Cardiac fibroblast (primary cell): Measurements from ENCODE around the gene ROBO1.

ENCODE experiments used
- DNase-seq, 2 donors: peaks; one replicate each; pipeline versions ENCODE4 v3.0.0 to v3.0.0-alpha.2; 2010; ENCODE audit warnings: low read depth in 2 of 2
- H3K4me3 ChIP-seq, 2 donors: replicated peaks in 1 of 2; 1 replicate in 1 of 2; 2 replicates in 1 of 2; pipeline ENCODE4 v1.5.1; 2011; ENCODE audit warnings: low read depth in 2 of 2, low read length in 2 of 2, mild to moderate bottlenecking in 2 of 2, moderate library complexity in 1 of 2
- CTCF ChIP-seq: IDR thresholded peaks from one replicate; pipeline ENCODE4 v1.5.1; 2011; ENCODE audit warnings: low read depth, mild to moderate bottlenecking, low read length, inconsistent platforms

The ROBO1 gene

GRCh38 chr3:78911394-78911793 is 856.4 kb downstream of the ROBO1 start:
- DNase-seq = no peak
- H3K4me3 ChIP-seq = no peak overlapping the region
- no peak for TF ChIP-seq CTCF

- H3K4me3 ChIP-seq = no peak overlapping the region
- no peak for TF ChIP-seq CTCF
- DNase-seq = peak; percentile 52 to 64
These were observed 859.6 kb downstream of the ROBO1 start for GRCh38 chr3:78908236-78908635.

GRCh38 chr3:78907367-78907766 is 860.4 kb downstream of the ROBO1 start:
- peak; percentile 55 to 71 for DNase-seq
- H3K4me3 ChIP-seq = no peak overlapping the region
- no peak for TF ChIP-seq CTCF

GRCh38 chr3:78906930-78907329 is 860.9 kb downstream of the ROBO1 start:
- no peak for TF ChIP-seq CTCF
- H3K4me3 ChIP-seq = no peak overlapping the region
- DNase-seq = no peak

- DNase-seq = no peak
- TF ChIP-seq CTCF = no peak
- H3K4me3 ChIP-seq = no peak overlapping the region
These were observed 861.6 kb downstream of the ROBO1 start for GRCh38 chr3:78906245-78906644.

- no peak for DNase-seq
- H3K4me3 ChIP-seq = no peak overlapping the region
- no peak for TF ChIP-seq CTCF
These were observed 862.1 kb downstream of the ROBO1 start for GRCh38 chr3:78905700-78906099.

GRCh38 chr3:78901544-78901943 is 866.3 kb downstream of the ROBO1 start:
- no peak for DNase-seq
- TF ChIP-seq CTCF = no peak
- no peak overlapping the region for H3K4me3 ChIP-seq
